Bronchial epithelial cell (primary cell): ENCODE results near the gene EDEM2. TPM values are rescaled to one million over a fixed set of nuclear protein-coding genes. Genes with fewer than 3 reads are reported as not detected.
"Not testable (repeated sequence)": the region's sequence is repeated elsewhere in the genome, so short reads cannot be mapped to it uniquely, and the experiment has no call there.

Source experiments
- DNase-seq: peaks from one replicate; pipeline ENCODE4 v3.0.0-alpha.2; 2010; ENCODE audit warnings: low read depth
- FAIRE-seq: peaks from 2 replicates; lab custom pipeline; 2011; peaks lifted over from hg19 to GRCh38; lab: Jason Lieb, UNC
- H3K27me3 ChIP-seq: 2 replicates; pipeline ENCODE4 v1.5.1; 2011; ENCODE audit warnings: low read length; ENCODE audit not compliant: control insufficient read depth, insufficient read depth
- H3K36me3 ChIP-seq: 2 replicates; pipeline ENCODE4 v1.5.1; 2011; ENCODE audit warnings: low read length; ENCODE audit not compliant: control insufficient read depth, insufficient read depth
- H3K4me3 ChIP-seq: 2 replicates; pipeline ENCODE4 v1.5.1; 2011; ENCODE audit warnings: mild to moderate bottlenecking, low read depth, low read length, control low read depth
- total RNA-seq: library from RNA; depleted of rRNA; stranded (reverse); fragments of >200 nt; gene quantifications from 2 replicates; pipeline ENCODE4 v1.2.1, GENCODE V29; 2014
- TF ChIP-seq, protein P1 (sequence below): IDR thresholded peaks from 2 replicates; pipeline ENCODE4 v1.5.1; 2011; ENCODE audit warnings: mild to moderate bottlenecking, moderate library complexity, low read length, control low read depth, inconsistent platforms; ENCODE audit not compliant: insufficient read depth, severe bottlenecking

Gene EDEM2, protein sequence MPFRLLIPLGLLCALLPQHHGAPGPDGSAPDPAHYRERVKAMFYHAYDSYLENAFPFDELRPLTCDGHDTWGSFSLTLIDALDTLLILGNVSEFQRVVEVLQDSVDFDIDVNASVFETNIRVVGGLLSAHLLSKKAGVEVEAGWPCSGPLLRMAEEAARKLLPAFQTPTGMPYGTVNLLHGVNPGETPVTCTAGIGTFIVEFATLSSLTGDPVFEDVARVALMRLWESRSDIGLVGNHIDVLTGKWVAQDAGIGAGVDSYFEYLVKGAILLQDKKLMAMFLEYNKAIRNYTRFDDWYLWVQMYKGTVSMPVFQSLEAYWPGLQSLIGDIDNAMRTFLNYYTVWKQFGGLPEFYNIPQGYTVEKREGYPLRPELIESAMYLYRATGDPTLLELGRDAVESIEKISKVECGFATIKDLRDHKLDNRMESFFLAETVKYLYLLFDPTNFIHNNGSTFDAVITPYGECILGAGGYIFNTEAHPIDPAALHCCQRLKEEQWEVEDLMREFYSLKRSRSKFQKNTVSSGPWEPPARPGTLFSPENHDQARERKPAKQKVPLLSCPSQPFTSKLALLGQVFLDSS
- total RNA-seq, result 36.3 and 63.0 TPM in 2 replicates

DNA sequence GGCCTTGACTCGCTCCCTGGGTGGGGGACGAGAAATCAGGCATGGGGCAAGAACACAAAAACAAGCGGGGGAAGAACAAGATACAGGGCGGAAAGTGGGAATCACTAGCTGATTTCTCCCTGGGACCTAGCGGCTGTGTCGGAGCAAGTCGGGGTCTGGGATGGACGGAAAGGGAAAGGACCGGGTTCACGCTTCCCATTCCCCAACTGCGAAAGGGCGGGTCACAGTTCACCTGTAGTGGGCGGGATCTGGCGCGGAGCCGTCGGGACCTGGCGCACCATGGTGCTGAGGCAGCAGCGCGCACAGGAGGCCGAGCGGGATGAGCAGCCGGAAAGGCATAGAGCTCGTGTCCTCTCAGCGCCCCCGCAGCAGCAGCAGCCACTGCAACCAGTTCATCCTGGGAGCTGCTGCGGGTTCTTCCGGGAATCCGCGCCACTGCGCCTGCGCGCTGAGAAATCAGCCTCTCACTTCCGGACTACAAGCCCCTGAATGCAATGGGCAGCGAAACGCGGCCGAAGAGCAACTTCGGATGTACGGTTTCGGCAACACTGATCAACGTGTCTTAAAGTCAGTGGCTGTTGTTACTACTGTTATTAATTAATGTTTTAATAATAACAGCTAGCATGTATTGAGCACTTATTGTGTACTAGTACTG, at the start of gene EDEM2:
TSS of gene EDEM2 (minus strand) at position 417 of the 655 bp plus-strand sequence. CDS start at position 339, 78 bp downstream.
- H3K36me3 ChIP-seq, result peaks cover 6% of the 10 kb centered on the region
- no peaks in the 10 kb centered on the region for H3K27me3 ChIP-seq
- DNase-seq, result peak; percentile 94
- H3K4me3 ChIP-seq, result peak within 1 kb of the TSS; percentile 91
- TF ChIP-seq, protein P1, sequence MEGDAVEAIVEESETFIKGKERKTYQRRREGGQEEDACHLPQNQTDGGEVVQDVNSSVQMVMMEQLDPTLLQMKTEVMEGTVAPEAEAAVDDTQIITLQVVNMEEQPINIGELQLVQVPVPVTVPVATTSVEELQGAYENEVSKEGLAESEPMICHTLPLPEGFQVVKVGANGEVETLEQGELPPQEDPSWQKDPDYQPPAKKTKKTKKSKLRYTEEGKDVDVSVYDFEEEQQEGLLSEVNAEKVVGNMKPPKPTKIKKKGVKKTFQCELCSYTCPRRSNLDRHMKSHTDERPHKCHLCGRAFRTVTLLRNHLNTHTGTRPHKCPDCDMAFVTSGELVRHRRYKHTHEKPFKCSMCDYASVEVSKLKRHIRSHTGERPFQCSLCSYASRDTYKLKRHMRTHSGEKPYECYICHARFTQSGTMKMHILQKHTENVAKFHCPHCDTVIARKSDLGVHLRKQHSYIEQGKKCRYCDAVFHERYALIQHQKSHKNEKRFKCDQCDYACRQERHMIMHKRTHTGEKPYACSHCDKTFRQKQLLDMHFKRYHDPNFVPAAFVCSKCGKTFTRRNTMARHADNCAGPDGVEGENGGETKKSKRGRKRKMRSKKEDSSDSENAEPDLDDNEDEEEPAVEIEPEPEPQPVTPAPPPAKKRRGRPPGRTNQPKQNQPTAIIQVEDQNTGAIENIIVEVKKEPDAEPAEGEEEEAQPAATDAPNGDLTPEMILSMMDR, result no peak
- FAIRE-seq, result no peak

DNA sequence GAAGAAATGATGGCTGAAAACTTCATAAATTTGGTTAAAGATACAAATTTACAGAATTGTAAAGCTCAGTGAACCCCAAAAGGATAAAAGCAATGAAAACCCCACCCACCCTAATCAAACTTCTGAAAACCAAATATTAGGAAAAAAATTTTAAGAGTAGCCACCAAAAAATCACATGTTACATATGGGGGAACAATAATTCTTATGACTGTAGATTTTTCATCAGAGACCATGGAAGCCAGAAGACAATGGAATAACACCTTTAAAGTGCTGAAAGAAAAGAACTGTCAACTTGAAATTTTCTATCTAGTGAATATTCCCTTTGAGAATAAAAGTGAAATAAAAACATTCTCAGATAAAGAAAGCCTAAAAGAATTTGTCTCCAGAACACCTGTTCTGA, 49.2 kb upstream of the EDEM2 start:
- no peak overlapping the region for H3K4me3 ChIP-seq
- H3K27me3 ChIP-seq, result no peaks in the 10 kb centered on the region
- TF ChIP-seq, protein P1, result no peak
- DNase-seq, result no peak
- no peak for FAIRE-seq
- H3K36me3 ChIP-seq, result no peaks in the 10 kb centered on the region

DNA sequence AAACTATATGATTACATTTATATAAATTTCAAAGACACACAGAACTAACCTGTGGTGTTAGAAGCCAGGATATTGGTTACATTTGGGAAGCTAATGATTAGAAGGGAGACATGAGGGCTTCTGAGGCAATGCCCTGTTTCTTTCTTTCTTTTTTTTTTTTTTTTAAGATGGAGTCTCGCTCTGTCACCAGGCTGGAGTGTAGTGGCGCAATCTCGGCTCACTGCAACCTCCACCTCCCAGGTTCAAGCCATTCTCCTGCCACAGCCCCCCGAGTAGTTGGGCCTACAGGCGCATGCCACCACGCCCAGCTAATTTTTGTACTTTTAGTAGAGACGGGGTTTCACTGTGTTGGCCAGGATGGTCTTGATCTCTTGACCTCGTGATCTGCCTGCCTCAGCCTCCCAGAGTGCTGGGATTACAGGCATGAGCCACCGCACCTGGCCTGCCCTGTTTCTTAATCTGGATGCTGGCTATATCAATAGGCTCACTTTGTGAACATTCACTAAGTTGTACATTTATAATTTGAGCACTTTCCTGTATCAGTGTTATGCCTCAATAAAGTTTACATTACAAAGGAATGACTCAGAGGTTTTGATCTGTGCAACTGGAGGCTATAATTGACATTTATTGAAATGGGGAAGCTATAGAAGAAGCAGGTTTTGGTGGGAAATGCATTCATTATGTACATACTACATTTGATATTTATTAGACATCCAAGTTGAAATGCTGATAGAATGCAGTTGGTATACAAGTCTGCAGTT, 46.1 kb upstream of the EDEM2 start:
- FAIRE-seq, H3K4me3 ChIP-seq, H3K36me3 ChIP-seq, H3K27me3 ChIP-seq: not testable (repeated sequence)
- DNase-seq, result peak; percentile 15

DNA sequence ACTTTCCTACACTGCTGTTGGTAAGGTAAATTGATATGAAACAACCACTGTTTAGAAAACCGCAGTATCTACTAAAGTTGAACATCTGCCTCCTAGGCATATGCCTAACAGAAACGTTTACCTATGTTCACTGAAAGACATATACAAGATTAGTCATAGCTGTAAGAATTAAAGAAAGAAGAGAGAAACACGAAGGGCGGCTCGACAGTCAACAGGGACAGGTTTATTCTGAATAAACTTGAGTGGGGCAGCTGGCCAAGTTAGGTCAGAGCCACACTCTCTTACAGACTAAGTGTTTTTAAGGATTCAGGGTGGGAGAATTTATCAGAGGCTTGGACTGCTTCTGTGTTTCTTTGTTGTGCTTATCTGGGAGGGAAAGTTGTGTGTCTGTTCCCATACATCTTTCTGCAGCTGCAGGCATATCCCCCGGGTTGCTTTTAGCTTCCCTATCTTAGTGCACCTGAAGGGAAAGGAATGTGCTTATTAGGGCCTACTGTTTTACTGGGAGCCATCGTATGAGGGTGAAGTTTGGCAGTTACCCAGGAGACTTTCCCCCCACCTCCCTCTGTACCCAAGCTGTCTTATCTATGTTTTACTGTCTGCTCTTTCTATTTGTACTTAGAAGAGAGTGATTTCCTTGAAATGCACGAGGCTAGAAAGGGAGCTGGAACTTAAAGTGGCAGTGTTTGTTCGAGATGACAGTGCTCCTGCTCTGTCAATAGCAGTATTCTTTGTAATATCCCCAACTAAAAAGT, 45.2 kb upstream of the EDEM2 start:
- TF ChIP-seq, protein P1, result no peak
- Histone ChIP-seq H3K27me3 (no peaks in the 10 kb centered on the region), H3K36me3 (no peaks in the 10 kb centered on the region), H3K4me3 (no peak overlapping the region)
- FAIRE-seq (no peak), DNase-seq (peak; percentile 68)

DNA sequence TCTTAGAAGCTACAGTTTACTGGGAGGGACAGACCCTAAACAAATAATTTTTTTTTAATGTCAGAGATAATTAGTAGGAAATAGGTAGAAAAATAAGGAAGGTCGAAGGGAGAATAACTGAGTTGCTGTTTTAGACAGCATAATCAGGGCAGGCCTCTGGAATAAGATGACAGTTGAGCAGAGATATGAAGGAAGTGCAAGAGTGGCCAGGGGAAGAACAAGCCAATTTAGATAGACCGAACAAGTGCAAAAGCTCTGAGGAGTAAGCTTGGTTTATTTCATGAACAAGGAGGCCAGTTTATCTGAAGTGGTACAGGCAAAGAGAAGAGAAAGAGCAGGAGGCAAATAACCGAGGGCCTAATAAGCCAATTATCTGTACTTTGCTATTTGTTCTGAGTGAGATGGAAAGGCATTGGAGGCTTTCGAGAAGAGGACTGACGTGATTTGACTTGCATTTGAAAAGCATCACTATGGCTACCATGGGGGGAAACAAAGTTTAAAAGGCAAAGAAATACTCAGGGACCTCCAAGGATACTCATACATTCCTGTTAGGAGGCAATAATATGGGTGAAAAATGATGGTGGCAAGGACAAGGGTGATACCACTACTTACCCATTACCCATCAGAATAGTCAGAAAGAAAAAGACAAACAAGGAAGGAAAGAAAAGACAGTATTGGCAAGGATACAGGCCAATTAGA, 44.4 kb upstream of the EDEM2 start:
- DNase-seq (no peak), FAIRE-seq (no peak)
- Histone ChIP-seq H3K27me3 (no peaks in the 10 kb centered on the region), H3K36me3 (no peaks in the 10 kb centered on the region), H3K4me3 (no peak overlapping the region)
- TF ChIP-seq, protein P1, result no peak
